T47D (cell line): ENCODE measurements around the gene NUDT11.

ENCODE experiments used
- DNase-seq, 2 experiments: peaks; one replicate each; pipeline versions ENCODE4 v3.0.0 to v3.0.0-alpha.2; 2011 to 2012; ENCODE audit warnings: low read depth in 1 of 2, low spot score in 1 of 2
- JUND ChIP-seq: IDR thresholded peaks from 2 replicates; pipeline ENCODE4 v1.6.1; 2012; ENCODE audit warnings: low read depth
- in situ Hi-C: cut with HindIII; loops from 2 replicates; pipeline ENCODE4 v1.10.0; 2016; ENCODE audit warnings: low sequenced_read_pairs, low pct_unique_long_range_greater_than_20kb

NUDT11 gene

GRCh38 chrX:51459125-51459524 lies 37.3 kb downstream of the NUDT11 start:
- DNase-seq, result peak in 1 of 2 experiments; percentile 58
- in situ Hi-C loops, result no loop called here
- TF ChIP-seq JUND, result no peak

- in situ Hi-C loops, result no loop called here
- peak in 1 of 2 experiments; percentile 72 for DNase-seq
- no peak for TF ChIP-seq JUND
Measured at GRCh38 chrX:51456814-51457213, 39.6 kb downstream of the NUDT11 start.

GRCh38 chrX:51456246-51456645 lies 40.1 kb downstream of the NUDT11 start:
- in situ Hi-C loops, result no loop called here
- no peak for TF ChIP-seq JUND

GRCh38 chrX:51440365-51440764 lies 56.0 kb downstream of the NUDT11 start:
- in situ Hi-C loops, result no loop called here
- TF ChIP-seq JUND, result no peak
- DNase-seq, result no peak

More at GRCh38 chrX:51456246-51456645, 40.1 kb downstream of the NUDT11 start:
- DNase-seq, result peak in 1 of 2 experiments; percentile 62
